Stimulated activated CD8-positive, alpha-beta memory T cell treated with anti-CD3 and anti-CD28 coated beads, Interleukin-15, amount 100 ng/mL, for 1 hour (primary cell): ENCODE measurements around the gene NOL12.

ENCODE experiments used
- DNase-seq: peaks from one replicate; pipeline ENCODE4 v3.0.0-alpha.2; 2020; ENCODE audit warnings: low read depth

The NOL12 gene

GRCh38 chr22:37659066-37659896, 26.9 kb upstream of the NOL12 start:
- DNase-seq, result no peak

- no peak for DNase-seq
Measured at GRCh38 chr22:37659897-37660708, 26.0 kb upstream of the NOL12 start.

DNA sequence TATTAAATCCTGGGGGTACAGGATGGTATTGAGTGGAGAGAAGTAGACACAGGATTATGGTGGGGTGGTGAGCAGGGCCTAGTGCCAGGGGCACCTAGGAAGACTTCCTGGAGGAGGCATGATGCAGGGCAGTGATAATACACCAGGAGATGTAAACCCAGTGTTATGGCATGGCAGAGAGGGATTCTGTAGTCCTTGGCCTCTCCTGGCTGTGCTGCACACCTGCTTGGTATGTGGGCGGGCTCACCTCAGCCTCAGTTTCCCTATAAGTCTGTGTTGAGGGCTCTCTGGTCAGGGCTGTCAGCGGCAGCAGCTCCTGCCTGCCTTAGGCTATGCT, 25.5 kb upstream of the NOL12 start:
- DNase-seq, result no peak

GRCh38 chr22:37661160-37661924, 24.8 kb upstream of the NOL12 start:
- no peak for DNase-seq

GRCh38 chr22:37662039-37662438, 24.1 kb upstream of the NOL12 start:
- DNase-seq, result no peak

- no peak for DNase-seq
Measured at GRCh38 chr22:37663521-37664140, 22.5 kb upstream of the NOL12 start.

- DNase-seq, result no peak
Measured at GRCh38 chr22:37664249-37665101, 21.7 kb upstream of the NOL12 start.

DNA sequence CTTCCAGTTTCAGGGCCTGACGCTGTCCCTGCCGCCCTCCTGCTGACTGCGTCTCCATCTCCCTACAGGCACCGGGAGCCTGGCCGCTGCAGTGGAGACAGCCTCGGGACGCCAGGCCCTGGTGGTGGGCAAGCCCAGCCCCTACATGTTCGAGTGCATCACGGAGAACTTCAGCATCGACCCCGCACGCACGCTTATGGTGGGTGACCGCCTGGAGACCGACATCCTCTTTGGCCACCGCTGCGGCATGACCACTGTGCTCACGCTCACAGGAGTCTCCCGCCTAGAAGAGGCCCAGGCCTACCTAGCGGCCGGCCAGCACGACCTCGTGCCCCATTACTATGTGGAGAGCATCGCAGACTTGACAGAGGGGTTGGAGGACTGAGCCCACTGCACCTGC, 20.7 kb upstream of the NOL12 start:
- no peak for DNase-seq

DNA sequence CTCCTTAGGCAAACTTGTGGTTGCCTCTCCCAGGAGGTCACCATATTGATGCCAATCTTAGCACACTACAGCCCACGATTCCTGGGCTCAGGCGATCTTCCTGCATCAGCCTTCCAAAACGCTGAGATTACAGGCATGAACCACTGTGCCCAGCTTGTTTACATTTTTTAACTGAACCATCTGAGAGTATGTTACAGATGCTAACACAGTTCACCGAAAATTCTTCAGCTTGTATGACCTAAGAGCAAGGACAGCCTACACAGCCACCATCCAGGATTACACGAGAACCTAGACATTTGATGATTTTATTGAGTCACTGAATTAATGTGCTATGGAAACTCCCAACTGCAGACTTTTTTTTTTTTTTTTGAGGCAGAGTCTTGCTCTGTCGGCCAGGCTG, 16.6 kb upstream of the NOL12 start:
- no peak for DNase-seq

- DNase-seq, result no peak
Measured at GRCh38 chr22:37672206-37672919, 13.8 kb upstream of the NOL12 start.

DNA sequence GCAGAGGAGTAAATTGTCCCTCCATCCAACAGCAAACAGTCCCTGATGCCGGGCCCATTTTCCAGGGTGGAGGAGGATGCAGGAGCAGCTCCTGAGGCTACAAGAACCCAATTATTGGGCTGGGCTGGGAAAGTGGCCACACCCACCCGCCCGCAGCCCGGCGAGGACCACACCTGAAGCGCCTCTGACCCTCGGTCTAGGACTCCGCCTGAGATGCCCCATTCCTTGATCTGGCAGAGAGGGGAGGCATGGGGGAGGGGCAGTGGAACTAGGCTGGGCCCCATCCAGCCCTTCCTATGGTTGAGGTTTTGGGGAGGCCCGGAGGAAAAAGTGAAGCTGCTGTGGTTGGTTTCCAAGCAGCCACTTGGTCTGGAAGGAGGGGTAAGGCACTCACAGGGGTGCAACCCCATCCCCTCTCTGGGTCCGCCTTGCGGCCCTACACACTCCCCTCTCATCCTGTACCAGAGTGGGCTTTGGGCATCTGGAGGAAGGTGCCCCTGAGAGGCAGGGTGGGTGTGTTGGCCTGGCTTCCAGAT, 13.2 kb upstream of the NOL12 start:
- DNase-seq, result no peak

GRCh38 chr22:37674248-37674647, 11.9 kb upstream of the NOL12 start:
- DNase-seq, result no peak

DNA sequence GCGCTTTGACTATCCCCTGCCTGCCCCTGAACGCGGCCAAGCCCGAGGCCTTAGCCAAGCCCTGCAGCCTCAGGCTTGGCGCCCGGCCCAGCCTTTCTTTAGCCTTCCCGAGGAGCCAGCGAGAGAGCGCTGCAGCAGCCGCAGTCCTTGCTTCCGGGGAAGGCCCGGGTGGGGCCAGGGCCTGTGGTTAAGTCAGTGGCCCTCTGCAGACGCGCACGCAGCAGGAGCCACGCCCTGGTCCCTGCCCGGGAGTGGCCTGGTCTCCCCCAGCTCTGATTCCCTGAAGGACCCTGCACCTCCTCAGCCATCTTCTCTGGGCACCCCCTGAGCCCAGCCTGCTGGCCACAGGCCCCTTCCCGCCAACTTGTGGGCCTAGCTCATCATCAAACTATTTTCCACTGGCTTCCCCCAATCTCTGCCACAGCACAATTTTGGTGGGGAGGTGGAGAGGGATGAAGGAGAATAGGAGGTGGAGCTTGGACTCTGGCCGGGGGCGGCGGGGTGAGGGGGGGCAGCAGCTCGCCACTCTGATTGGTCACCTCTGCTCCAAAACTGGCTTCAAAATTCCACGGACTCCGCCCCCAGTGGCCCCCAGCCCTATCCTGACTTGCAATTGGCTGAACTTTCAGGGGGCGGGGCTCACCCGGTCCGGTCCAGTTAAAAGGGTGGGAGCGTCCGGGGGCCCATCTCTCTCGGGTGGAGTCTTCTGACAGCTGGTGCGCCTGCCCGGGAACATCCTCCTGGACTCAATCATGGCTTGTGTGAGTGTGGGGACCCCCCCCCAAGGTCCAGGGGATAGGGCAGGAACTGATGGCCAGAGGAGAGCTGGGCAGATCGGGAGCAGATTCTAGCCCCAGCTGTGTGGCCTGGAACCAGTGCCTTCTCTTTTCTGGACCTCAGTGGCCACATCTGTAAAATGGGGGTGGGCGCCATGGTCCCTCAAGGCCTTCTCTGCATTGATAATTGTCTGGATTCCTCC, 10.9 kb upstream of the NOL12 start, which contains the start of gene LGALS1:
LGALS1 (plus strand) TSS at position 686 of the 979 bp plus-strand sequence; CDS start at position 753, 67 bp downstream.
- no peak for DNase-seq

DNA sequence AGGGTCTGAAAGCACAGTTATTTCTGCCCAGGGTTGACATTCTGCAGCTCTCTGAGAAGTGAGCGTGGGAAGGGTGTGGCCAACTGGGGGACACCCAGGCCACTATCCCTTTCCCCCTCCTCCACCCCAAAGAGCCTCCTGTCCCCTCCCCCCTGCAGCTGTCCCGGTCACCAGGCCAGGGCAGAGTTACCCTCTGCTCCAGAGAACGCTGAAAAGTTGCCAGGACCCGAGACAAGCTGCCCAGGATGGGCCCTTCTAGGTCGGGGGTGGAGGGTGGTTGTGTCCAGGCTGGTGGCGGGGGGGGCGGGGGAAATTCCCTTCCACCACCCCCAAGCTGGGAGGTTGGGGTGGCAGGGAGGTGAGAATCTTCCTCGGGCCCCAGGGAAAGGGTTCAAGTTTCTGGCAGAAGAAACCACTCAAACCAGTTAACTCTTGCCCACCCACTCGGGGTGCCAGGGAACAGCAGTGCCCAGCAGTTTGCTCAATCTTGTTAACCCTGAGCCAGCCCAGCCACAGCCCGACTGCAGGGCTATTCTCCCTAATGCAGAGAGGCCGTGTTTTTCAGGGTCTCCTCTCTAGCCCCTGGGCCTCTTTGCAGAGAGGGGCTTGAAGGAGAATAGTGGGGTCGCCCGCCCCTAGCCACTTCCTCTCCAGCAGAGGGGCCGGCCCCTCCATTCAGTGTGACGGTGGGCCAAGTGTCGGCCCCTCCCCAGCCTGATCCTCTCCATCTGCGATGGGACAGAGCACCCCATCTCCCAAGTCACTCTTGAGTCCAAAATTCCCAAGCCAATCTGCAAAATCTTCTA, 10.0 kb upstream of the NOL12 start:
- DNase-seq, result no peak

GRCh38 chr22:37676736-37677492, 9.2 kb upstream of the NOL12 start:
- peak; percentile 87 for DNase-seq

GRCh38 chr22:37677493-37677974, 8.6 kb upstream of the NOL12 start:
- no peak for DNase-seq

DNA sequence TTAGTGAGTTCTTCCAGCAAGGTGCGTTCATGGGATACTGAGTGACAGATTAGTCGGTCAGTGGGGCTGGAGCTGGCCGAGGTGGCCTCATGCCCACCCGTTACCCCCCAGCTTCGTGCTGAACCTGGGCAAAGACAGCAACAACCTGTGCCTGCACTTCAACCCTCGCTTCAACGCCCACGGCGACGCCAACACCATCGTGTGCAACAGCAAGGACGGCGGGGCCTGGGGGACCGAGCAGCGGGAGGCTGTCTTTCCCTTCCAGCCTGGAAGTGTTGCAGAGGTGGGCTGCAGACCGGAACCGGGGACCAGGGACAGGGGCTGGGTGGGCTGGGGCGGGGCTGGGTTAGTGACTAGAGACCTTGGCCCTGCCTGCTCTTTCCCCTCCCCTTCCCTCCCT, 7.8 kb upstream of the NOL12 start:
- no peak for DNase-seq
